HepG2 (cell line): ENCODE data around the gene WDR59. TPM values are rescaled to one million over a fixed set of nuclear protein-coding genes. Genes with fewer than 3 reads are reported as not detected.

Experiments used
- AKNA ChIP-seq: sonication (generic); formaldehyde crosslinking; IDR thresholded peaks from 2 replicates; pipeline ENCODE4 v1.4.0; 2020; ENCODE audit warnings: missing genetic modification reagents, borderline replicate concordance
- CHD4 ChIP-seq: fragments of 200-600 bp; sonication (generic); IDR thresholded peaks from 2 replicates; pipeline ENCODE4 v1.7.0; 2017; ENCODE audit warnings: mild to moderate bottlenecking, low read length, borderline replicate concordance
- ETV6 ChIP-seq: sonication (generic); formaldehyde crosslinking; conservative IDR thresholded peaks from 2 replicates; pipeline ENCODE4 v1.4.0; 2020; ENCODE audit warnings: missing genetic modification reagents
- HES4 ChIP-seq: sonication (generic); formaldehyde crosslinking; IDR thresholded peaks from 2 replicates; pipeline ENCODE4 v1.9.0; 2021; ENCODE audit warnings: mild to moderate bottlenecking, missing genetic modification reagents, borderline replicate concordance
- HNRNPUL1 ChIP-seq: fragments of 200-400 bp; formaldehyde crosslinking; IDR thresholded peaks from 2 replicates; pipeline ENCODE4 v1.6.1; 2017; ENCODE audit warnings: low read depth, mild to moderate bottlenecking, low read length, moderate library complexity
- NFRKB ChIP-seq: fragments of 450-650 bp; IDR thresholded peaks from 2 replicates; pipeline ENCODE4 v1.6.1; 2017
- PITX1 ChIP-seq: sonication (generic); formaldehyde crosslinking; IDR thresholded peaks from 2 replicates; pipeline ENCODE4 v1.5.1; 2020; ENCODE audit warnings: mild to moderate bottlenecking, missing genetic modification reagents
- SP5 ChIP-seq: IDR thresholded peaks from 2 replicates; pipeline ENCODE4 v1.6.1; 2016; ENCODE audit warnings: low read depth, borderline replicate concordance
- TFAP4 ChIP-seq: sonication (generic); IDR thresholded peaks from 2 replicates; pipeline ENCODE4 v1.6.1; 2016; ENCODE audit warnings: low read depth, borderline replicate concordance
- ZNF260 ChIP-seq: sonication (generic); formaldehyde crosslinking; IDR thresholded peaks from 2 replicates; pipeline ENCODE4 v1.4.0; 2020; ENCODE audit warnings: missing genetic modification reagents, low read depth, mild to moderate bottlenecking, borderline replicate concordance
- ZNF30 ChIP-seq: sonication (generic); formaldehyde crosslinking; IDR thresholded peaks from 2 replicates; pipeline ENCODE4 v1.5.0; 2020; ENCODE audit warnings: mild to moderate bottlenecking, missing genetic modification reagents
- ZNF326 ChIP-seq: sonication (generic); formaldehyde crosslinking; IDR thresholded peaks from 2 replicates; pipeline ENCODE4 v1.4.0; 2020; ENCODE audit warnings: missing genetic modification reagents, borderline replicate concordance
- ZNF513 ChIP-seq: sonication (generic); formaldehyde crosslinking; conservative IDR thresholded peaks from 2 replicates; pipeline ENCODE4 v1.5.0; 2020; ENCODE audit warnings: missing genetic modification reagents
- ZNF574 ChIP-seq: sonication (generic); formaldehyde crosslinking; IDR thresholded peaks from 2 replicates; pipeline ENCODE4 v1.4.0; 2020; ENCODE audit warnings: missing genetic modification reagents
- ZNF792 ChIP-seq: IDR thresholded peaks from 2 replicates; pipeline ENCODE4 v1.6.1; 2016
- polyA plus RNA-seq, 8 experiments: library from polyadenylated mRNA; depleted of rRNA in 3 of 8; stranded (reverse) in 7 of 8; unstranded in 1 of 8; fragments of >200 nt; fragmentation: Illumina TruSeq in 4 of 8; extraction: Trizol in 4 of 8; gene quantifications; 2 replicates each; pipeline versions ENCODE4 v1.2.1 to v1.2.3, GENCODE V29; 2011 to 2016; ENCODE audit warnings: low read depth in 4 of 8, missing spikeins in 1 of 8, mixed read lengths in 1 of 8; ENCODE audit not compliant: insufficient read depth in 1 of 8
- total RNA-seq, 5 experiments: library from RNA; depleted of rRNA; stranded (reverse); fragments of >200 nt; fragmentation: Illumina TruSeq; extraction: Trizol; gene quantifications; 2 replicates each; pipeline ENCODE4 v1.2.3, GENCODE V29; 2016; ENCODE audit warnings: low read depth in 1 of 5
- TF ChIP-seq, protein P1 (sequence below): IDR thresholded peaks from 2 replicates; pipeline ENCODE4 v1.6.1; 2016; ENCODE audit warnings: control low read depth

WDR59 gene
- total and polyA plus RNA-seq, 2 of the 13 experiments (the other 11 are each of a cell fraction or from before 2014, with no cell fraction given): 65.2 to 306 TPM

- TF ChIP-seq ZNF513 (CRISPR knock-in tag): no peak
- no peak for TF ChIP-seq ZNF792 (CRISPR knock-in tag)
- peak; percentile 56 for TF ChIP-seq SP5 (CRISPR knock-in tag)
- no peak for TF ChIP-seq AKNA
- TF ChIP-seq, protein P1, sequence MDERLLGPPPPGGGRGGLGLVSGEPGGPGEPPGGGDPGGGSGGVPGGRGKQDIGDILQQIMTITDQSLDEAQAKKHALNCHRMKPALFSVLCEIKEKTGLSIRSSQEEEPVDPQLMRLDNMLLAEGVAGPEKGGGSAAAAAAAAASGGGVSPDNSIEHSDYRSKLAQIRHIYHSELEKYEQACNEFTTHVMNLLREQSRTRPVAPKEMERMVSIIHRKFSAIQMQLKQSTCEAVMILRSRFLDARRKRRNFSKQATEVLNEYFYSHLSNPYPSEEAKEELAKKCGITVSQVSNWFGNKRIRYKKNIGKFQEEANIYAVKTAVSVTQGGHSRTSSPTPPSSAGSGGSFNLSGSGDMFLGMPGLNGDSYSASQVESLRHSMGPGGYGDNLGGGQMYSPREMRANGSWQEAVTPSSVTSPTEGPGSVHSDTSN (CRISPR knock-in tag): no peak
- TF ChIP-seq ZNF30 (CRISPR knock-in tag): no peak
- no peak for TF ChIP-seq ZNF260 (CRISPR knock-in tag)
- TF ChIP-seq TFAP4: no peak
- no peak for TF ChIP-seq ETV6 (CRISPR knock-in tag)
- no peak for TF ChIP-seq ZNF574 (CRISPR knock-in tag)
- no peak; the same call in 1 of the 2 replicates for TF ChIP-seq CHD4
- TF ChIP-seq ZNF326 (CRISPR knock-in tag): no peak
- TF ChIP-seq HES4 (CRISPR knock-in tag): no peak
- TF ChIP-seq PITX1 (CRISPR knock-in tag): peak; percentile 61; the same call in 1 of the 2 replicates
- no peak for TF ChIP-seq HNRNPUL1
- TF ChIP-seq NFRKB: no peak
Observed at GRCh38 chr16:74922150-74923138, 62.5 kb downstream of the WDR59 start (continued).
